Thyroid gland (tissue), 4 donors: ENCODE data around the gene PTGFRN. TPM values are rescaled to one million over a fixed set of nuclear protein-coding genes. Genes with fewer than 3 reads are reported as not detected.

Experiments
- DNase-seq, 2 donors: peaks; one replicate each; pipeline ENCODE4 v3.0.0-alpha.2; 2019
- H3K27ac ChIP-seq, 3 donors: fragments of 200-600 bp; sonication (generic); 1 replicate in 2 of 3; 2 replicates in 1 of 3; pipeline ENCODE4 v1.5.1; 2016 to 2019; ENCODE audit warnings: mild to moderate bottlenecking in 1 of 3, moderate library complexity in 1 of 3
- H3K27me3 ChIP-seq: fragments of 200-600 bp; sonication (generic); one replicate; pipeline ENCODE4 v1.5.1; 2019
- H3K36me3 ChIP-seq, 2 donors: fragments of 200-600 bp; sonication (generic); one replicate each; pipeline ENCODE4 v1.5.1; 2016 to 2019
- H3K4me1 ChIP-seq, 2 donors: fragments of 200-600 bp; sonication (generic); one replicate each; pipeline ENCODE4 v1.5.1; 2017 to 2019
- H3K4me3 ChIP-seq, 3 donors: fragments of 200-600 bp; sonication (generic); replicated peaks in 1 of 3; 1 replicate in 2 of 3; 2 replicates in 1 of 3; pipeline ENCODE4 v1.5.1; 2016; ENCODE audit warnings: mild to moderate bottlenecking in 1 of 3
- H3K9me3 ChIP-seq: fragments of 200-600 bp; sonication (generic); one replicate; pipeline ENCODE4 v1.5.1; 2017
- POLR2A ChIP-seq, 2 donors: fragments of 450-650 bp; IDR thresholded peaks; one replicate each; pipeline ENCODE4 v1.6.1; 2017; ENCODE audit warnings: antibody characterized with exemption in 2 of 2, mild to moderate bottlenecking in 2 of 2, moderate library complexity in 1 of 2
- WGBS, 2 donors: methylation state at CpG; one replicate each; pipeline ENCODE4 v1.1.5; 2017; 5-methylcytosine and 5-hydroxymethylcytosine counted together
- intact Hi-C: fragments of 100-400 bp; cut with DNase I; formaldehyde crosslinking; loops from one replicate; pipeline ENCODE4 v1.15.1; 2023
- total RNA-seq, 4 donors: library from RNA; depleted of rRNA; stranded (reverse); fragments of >200 nt; gene quantifications; one replicate each; pipeline ENCODE4 v1.2.3, GENCODE V29; 2016
- TF ChIP-seq, protein P1 (sequence below), 6 experiments: fragments of 200-600 bp in 3 of 6; fragments of 450-650 bp in 3 of 6; sonication (generic) in 3 of 6; IDR thresholded peaks; one replicate each; pipeline ENCODE4 v1.5.1; 2016 to 2019; ENCODE audit warnings: antibody characterized with exemption in 6 of 6, mild to moderate bottlenecking in 2 of 6, inconsistent platforms in 1 of 6, moderate library complexity in 1 of 6

Gene PTGFRN
- total RNA-seq, 4 donors from 2014 or later, result 18.7 to 38.7 (median 27.6) TPM

- no peak overlapping the region for H3K4me3 ChIP-seq
- DNase-seq, result no peak
- peaks cover 0 to 3% of the 10 kb centered on the region in 2 donors for H3K36me3 ChIP-seq
- TF ChIP-seq POLR2A (IDR thresholded peaks at IDR 0.05), result no peak
- TF ChIP-seq, protein P1, sequence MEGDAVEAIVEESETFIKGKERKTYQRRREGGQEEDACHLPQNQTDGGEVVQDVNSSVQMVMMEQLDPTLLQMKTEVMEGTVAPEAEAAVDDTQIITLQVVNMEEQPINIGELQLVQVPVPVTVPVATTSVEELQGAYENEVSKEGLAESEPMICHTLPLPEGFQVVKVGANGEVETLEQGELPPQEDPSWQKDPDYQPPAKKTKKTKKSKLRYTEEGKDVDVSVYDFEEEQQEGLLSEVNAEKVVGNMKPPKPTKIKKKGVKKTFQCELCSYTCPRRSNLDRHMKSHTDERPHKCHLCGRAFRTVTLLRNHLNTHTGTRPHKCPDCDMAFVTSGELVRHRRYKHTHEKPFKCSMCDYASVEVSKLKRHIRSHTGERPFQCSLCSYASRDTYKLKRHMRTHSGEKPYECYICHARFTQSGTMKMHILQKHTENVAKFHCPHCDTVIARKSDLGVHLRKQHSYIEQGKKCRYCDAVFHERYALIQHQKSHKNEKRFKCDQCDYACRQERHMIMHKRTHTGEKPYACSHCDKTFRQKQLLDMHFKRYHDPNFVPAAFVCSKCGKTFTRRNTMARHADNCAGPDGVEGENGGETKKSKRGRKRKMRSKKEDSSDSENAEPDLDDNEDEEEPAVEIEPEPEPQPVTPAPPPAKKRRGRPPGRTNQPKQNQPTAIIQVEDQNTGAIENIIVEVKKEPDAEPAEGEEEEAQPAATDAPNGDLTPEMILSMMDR (IDR thresholded peaks at IDR 0.05), result no peak
- intact Hi-C loops, result no loop called here
- H3K27me3 ChIP-seq, result no peaks in the 10 kb centered on the region
- H3K4me1 ChIP-seq, result peaks cover 11% of the 10 kb centered on the region in 2 donors
- no peaks in the 10 kb centered on the region for H3K9me3 ChIP-seq
- H3K27ac ChIP-seq, result no peak overlapping the region
- 89 to 91% methylated on average over 5 of the region's 5 CpGs for WGBS, 2 donors
Measured at GRCh38 chr1:116945421-116945820, 35.7 kb downstream of the PTGFRN start.

DNA sequence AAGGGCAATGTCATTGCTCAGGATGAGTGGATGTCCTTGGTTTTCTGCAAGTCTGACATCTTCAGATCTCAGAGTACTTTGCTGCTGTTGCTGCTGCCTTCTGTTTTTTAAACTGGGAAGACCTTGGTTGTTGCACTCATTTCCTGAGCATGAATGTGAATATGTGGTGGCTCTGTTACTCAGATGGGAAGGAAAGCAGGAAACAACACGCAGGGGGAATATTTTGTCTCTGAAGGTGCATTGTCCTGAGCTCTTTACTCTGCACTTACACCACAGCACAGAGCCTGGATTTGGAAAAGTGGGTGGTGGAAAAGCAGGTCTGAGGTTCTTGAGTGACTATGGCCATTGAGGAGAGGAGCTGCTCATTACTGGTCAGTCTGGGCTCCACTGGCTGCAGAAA, 36.3 kb downstream of the PTGFRN start:
- WGBS, 2 donors, result 76 to 93% methylated on average over 1 of the region's 1 CpG
- no peak for DNase-seq
- Histone ChIP-seq H3K27ac (no peak overlapping the region), H3K36me3 (peaks cover 0 to 3% of the 10 kb centered on the region in 2 donors), H3K27me3 (no peaks in the 10 kb centered on the region), H3K4me3 (no peak overlapping the region), H3K9me3 (no peaks in the 10 kb centered on the region), H3K4me1 (peaks cover 15 to 16% of the 10 kb centered on the region in 2 donors)
- no peak for TF ChIP-seq POLR2A (IDR thresholded peaks at IDR 0.05)
- TF ChIP-seq, protein P1 (IDR thresholded peaks at IDR 0.05), result no peak
- intact Hi-C loops, result no loop called here

DNA sequence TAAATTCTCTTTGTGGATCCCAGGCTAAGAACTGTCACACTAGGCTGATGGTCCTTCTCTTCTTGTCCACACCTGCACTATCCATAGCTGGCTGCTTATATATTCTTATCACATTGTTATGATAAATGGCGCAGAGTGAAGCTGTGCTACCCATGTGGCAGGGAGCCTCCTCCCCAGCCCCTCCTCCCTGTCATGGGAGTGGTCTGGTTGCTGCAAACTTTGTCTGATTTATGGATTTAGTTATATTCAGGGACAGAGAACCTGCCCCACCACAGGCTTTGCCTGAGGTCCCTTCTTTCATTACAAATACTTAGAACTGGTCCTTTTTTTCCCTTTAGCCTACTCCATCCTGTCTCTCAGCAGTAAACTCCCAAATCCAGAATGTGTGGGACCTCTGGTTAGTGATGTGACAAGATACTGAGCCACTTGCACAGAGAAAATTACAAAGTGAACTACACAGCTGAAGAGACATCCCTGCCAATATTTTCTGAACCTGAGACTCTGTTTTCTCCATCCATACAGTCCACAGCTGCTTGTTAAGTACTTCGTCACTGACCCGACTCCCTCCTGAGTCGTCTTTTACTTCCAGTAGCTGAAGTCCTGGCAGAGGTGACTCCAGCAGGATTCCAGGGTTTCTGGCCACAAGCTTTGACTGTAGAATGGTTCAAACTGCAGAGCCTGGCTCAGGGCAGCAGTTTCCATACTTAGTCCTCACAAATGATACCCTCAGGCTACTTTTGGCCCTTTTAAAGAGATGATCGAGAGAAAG, 37.6 kb downstream of the PTGFRN start:
- TF ChIP-seq, protein P1 (IDR thresholded peaks at IDR 0.05), result no peak
- TF ChIP-seq POLR2A (IDR thresholded peaks at IDR 0.05), result no peak
- WGBS, 2 donors, result 77 to 95% methylated on average over 4 to 5 of the region's 5 CpGs
- no peak for DNase-seq
- no peaks in the 10 kb centered on the region for H3K9me3 ChIP-seq
- H3K36me3 ChIP-seq, result no peaks in the 10 kb centered on the region
- intact Hi-C loops, result no loop called here
- H3K4me1 ChIP-seq, result peaks cover 23 to 24% of the 10 kb centered on the region in 2 donors
- H3K27me3 ChIP-seq, result no peaks in the 10 kb centered on the region
- no peak overlapping the region for H3K4me3 ChIP-seq
- H3K27ac ChIP-seq, result no peak overlapping the region

GRCh38 chr1:116948046-116948445, 38.3 kb downstream of the PTGFRN start:
- no peak for TF ChIP-seq POLR2A (IDR thresholded peaks at IDR 0.05)
- TF ChIP-seq, protein P1 (IDR thresholded peaks at IDR 0.05), result no peak
- intact Hi-C loops, result no loop called here
- WGBS, 2 donors, result 91% methylated on average over 5 of the region's 5 CpGs
- H3K9me3 ChIP-seq, result no peaks in the 10 kb centered on the region
- H3K27me3 ChIP-seq, result no peaks in the 10 kb centered on the region
- peaks cover 23 to 24% of the 10 kb centered on the region in 2 donors for H3K4me1 ChIP-seq
- no peaks in the 10 kb centered on the region for H3K36me3 ChIP-seq
- no peak overlapping the region for H3K27ac ChIP-seq
- no peak for DNase-seq
- H3K4me3 ChIP-seq, result no peak overlapping the region

- no peak overlapping the region for H3K27ac ChIP-seq
Measured at GRCh38 chr1:116948642-116949041, 38.9 kb downstream of the PTGFRN start.

More at GRCh38 chr1:116948642-116949041, 38.9 kb downstream of the PTGFRN start:
- TF ChIP-seq, protein P1 (IDR thresholded peaks at IDR 0.05), result no peak
- TF ChIP-seq POLR2A (IDR thresholded peaks at IDR 0.05), result no peak
- Histone ChIP-seq H3K27me3 (no peaks in the 10 kb centered on the region), H3K4me1 (peaks cover 23 to 24% of the 10 kb centered on the region in 2 donors), H3K9me3 (no peaks in the 10 kb centered on the region), H3K36me3 (no peaks in the 10 kb centered on the region), H3K4me3 (no peak overlapping the region)
- WGBS, 2 donors, result 96 to 100% methylated on average over 1 of the region's 1 CpG
- DNase-seq, result no peak
- intact Hi-C loops, result no loop called here
